Calu3 (cell line): Measurements from ENCODE around the gene FRMD6. TPM values are rescaled to one million over a fixed set of nuclear protein-coding genes. Genes with fewer than 3 reads are reported as not detected.

Experiments
- BruUV-seq: library from RNA; stranded (reverse); fragments of 400-500 nt; replicated peaks from 2 replicates; lab custom pipeline; 2021; lab: Mats Ljungman, UMichigan
- CTCF ChIA-PET: fragments of 300-600 bp; sonication (Branson Sonifier 250); formaldehyde crosslinking; loops from one replicate; lab custom pipeline; 2022; ENCODE audit warnings: antibody characterized with exemption; lab: Charles Lee
- DNase-seq: peaks from one replicate; pipeline ENCODE4 v3.0.0; 2022
- H3K27ac Mint-ChIP-seq: one replicate; pipeline ENCODE4 v1.8.0; 2022; ENCODE audit warnings: mixed read lengths; ENCODE audit not compliant: unreplicated experiment
- H3K27me3 Mint-ChIP-seq: one replicate; pipeline ENCODE4 v1.8.0; 2022; ENCODE audit warnings: mixed read lengths; ENCODE audit not compliant: unreplicated experiment
- H3K36me3 Mint-ChIP-seq: one replicate; pipeline ENCODE4 v1.8.0; 2022; ENCODE audit warnings: mild to moderate bottlenecking, moderate library complexity, mixed read lengths; ENCODE audit not compliant: insufficient read depth, unreplicated experiment
- H3K4me1 Mint-ChIP-seq: one replicate; pipeline ENCODE4 v1.8.0; 2022; ENCODE audit warnings: mild to moderate bottlenecking, low read depth, mixed read lengths; ENCODE audit not compliant: unreplicated experiment
- H3K4me3 Mint-ChIP-seq: one replicate; pipeline ENCODE4 v1.8.0; 2022; ENCODE audit warnings: mild to moderate bottlenecking, low read depth, moderate library complexity, mixed read lengths; ENCODE audit not compliant: unreplicated experiment
- H3K9me3 Mint-ChIP-seq: one replicate; pipeline ENCODE4 v1.8.0; 2022; ENCODE audit warnings: low read depth, mixed read lengths; ENCODE audit not compliant: unreplicated experiment
- intact Hi-C: fragments of 100-400 bp; cut with micrococcal nuclease; formaldehyde crosslinking; loops from one replicate; pipeline ENCODE4 v1.10.0; 2022; ENCODE audit not compliant: unreplicated experiment
- total RNA-seq: library from RNA; stranded (reverse); gene quantifications from 2 replicates; pipeline ENCODE4 v1.2.3, GENCODE V29; 2022
- TF ChIP-seq, protein P1 (sequence below): fragments of 200-600 bp; IDR thresholded peaks from one replicate; pipeline ENCODE4 v1.8.0; 2022; ENCODE audit warnings: antibody characterized with exemption; ENCODE audit not compliant: unreplicated experiment

FRMD6 gene
- total RNA-seq, 1 experiment from 2014 or later = 33.3 TPM

DNA sequence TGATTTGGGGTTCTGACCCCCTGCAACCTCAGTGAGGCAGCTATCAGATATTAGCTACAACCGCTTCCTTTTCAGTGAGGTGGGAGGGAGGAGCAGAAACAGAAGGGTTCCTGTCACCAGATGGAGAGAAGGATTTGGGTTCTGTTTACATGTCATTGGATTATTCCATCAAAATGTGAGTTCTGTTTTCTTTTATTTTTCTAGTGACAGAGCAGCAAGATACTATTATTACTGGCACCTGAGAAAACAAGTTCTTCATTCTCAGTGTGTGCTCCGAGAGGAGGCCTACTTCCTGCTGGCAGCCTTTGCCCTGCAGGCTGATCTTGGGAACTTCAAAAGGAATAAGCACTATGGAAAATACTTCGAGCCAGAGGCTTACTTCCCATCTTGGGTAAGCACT lies 52.8 kb downstream of the FRMD6 start:
- no TSS peak for BruUV-seq
- Mint-ChIP-seq H3K27me3 (no peaks in the 10 kb centered on the region), H3K36me3 (no peaks in the 10 kb centered on the region), H3K4me1 (no peaks in the 10 kb centered on the region), H3K27ac (no peak overlapping the region), H3K4me3 (no peak overlapping the region), H3K9me3 (no peaks in the 10 kb centered on the region)
- CTCF ChIA-PET = interaction anchor here (1.5 kb wide), 1 partner anchor 53 kb away, joined by 3 read pairs; the partner anchor contains the start of gene FRMD6
- intact Hi-C loops = no loop called here
- no peak for DNase-seq
- TF ChIP-seq, protein P1, sequence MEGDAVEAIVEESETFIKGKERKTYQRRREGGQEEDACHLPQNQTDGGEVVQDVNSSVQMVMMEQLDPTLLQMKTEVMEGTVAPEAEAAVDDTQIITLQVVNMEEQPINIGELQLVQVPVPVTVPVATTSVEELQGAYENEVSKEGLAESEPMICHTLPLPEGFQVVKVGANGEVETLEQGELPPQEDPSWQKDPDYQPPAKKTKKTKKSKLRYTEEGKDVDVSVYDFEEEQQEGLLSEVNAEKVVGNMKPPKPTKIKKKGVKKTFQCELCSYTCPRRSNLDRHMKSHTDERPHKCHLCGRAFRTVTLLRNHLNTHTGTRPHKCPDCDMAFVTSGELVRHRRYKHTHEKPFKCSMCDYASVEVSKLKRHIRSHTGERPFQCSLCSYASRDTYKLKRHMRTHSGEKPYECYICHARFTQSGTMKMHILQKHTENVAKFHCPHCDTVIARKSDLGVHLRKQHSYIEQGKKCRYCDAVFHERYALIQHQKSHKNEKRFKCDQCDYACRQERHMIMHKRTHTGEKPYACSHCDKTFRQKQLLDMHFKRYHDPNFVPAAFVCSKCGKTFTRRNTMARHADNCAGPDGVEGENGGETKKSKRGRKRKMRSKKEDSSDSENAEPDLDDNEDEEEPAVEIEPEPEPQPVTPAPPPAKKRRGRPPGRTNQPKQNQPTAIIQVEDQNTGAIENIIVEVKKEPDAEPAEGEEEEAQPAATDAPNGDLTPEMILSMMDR = no peak

DNA sequence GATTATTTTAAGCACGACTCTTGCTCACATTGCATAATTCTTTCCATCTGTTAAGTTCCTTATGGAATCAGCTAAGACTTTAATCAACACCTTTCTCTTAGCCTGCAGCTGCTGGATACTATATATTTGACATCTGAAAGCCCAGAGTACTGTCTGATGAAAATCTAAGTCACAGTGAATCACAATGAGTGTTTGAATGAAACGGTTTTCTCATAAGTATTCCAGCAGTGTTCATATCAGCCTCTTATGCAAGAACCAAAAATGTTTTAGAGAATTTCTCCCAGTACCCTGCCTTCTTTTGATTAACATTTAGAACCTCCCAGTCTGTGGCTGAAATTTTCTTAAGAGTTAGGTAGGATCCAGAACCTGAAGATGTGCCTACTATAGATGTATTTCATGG lies 55.6 kb downstream of the FRMD6 start:
- DNase-seq = no peak
- intact Hi-C loops = no loop called here
- H3K27ac Mint-ChIP-seq = no peak overlapping the region
- H3K27me3 Mint-ChIP-seq = no peaks in the 10 kb centered on the region
- no peaks in the 10 kb centered on the region for H3K9me3 Mint-ChIP-seq
- no peaks in the 10 kb centered on the region for H3K4me1 Mint-ChIP-seq
- TF ChIP-seq, protein P1 = no peak
- H3K36me3 Mint-ChIP-seq = no peaks in the 10 kb centered on the region
- no TSS peak for BruUV-seq
- CTCF ChIA-PET = no interaction called here
- H3K4me3 Mint-ChIP-seq = no peak overlapping the region

DNA sequence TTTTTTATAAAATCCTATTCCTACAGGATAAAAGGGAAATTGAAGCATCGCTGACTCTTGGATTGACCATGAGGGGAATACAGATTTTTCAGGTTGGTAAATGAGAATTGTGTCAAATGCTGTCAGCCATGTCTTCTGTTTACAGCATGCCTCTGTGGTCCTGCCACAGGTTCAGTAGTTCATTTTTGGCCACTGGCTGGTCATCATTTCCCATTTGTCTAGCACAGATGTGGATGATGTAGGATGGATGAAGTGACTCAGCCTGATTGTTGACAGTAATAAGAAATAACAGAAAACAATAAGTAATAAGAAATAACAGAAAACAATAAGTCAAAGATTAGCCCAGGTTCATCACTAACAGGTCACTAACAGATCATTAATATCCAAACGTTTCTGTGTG lies 59.8 kb downstream of the FRMD6 start:
- Mint-ChIP-seq H3K9me3 (no peaks in the 10 kb centered on the region), H3K4me1 (no peaks in the 10 kb centered on the region), H3K4me3 (no peak overlapping the region), H3K27ac (no peak overlapping the region), H3K27me3 (no peaks in the 10 kb centered on the region), H3K36me3 (peaks cover 8% of the 10 kb centered on the region)
- CTCF ChIA-PET = no interaction called here
- TF ChIP-seq, protein P1 = no peak
- no TSS peak for BruUV-seq
- intact Hi-C loops = no loop called here
- DNase-seq = no peak

DNA sequence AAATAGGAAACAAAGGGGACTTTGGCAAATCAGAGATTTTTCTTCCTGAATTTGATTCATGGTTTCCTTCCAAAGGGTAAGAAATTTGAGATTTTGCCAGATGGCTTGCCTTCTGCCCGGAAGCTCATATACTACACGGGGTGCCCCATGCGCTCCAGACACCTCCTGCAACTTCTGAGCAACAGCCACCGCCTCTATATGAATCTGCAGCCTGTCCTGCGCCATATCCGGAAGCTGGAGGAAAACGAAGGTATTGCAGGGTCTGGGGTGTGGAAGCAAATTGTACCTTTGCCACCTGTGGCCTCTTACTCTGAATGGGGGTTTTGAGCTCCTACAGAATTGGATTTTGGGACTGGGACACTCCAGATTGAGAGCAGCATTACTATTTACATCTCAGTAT lies 63.5 kb downstream of the FRMD6 start:
- Mint-ChIP-seq H3K9me3 (no peaks in the 10 kb centered on the region), H3K4me1 (no peaks in the 10 kb centered on the region), H3K27me3 (no peaks in the 10 kb centered on the region), H3K27ac (no peak overlapping the region), H3K36me3 (peaks cover 14% of the 10 kb centered on the region), H3K4me3 (no peak overlapping the region)
- no TSS peak for BruUV-seq
- TF ChIP-seq, protein P1 = no peak
- CTCF ChIA-PET = no interaction called here
- intact Hi-C loops = no loop called here
- no peak for DNase-seq
